Stromal cell of bone marrow (primary cell): ENCODE results near the gene CMIP.

Source experiments
- DNase-seq: peaks from one replicate; pipeline ENCODE4 v3.0.0-alpha.2; 2012; ENCODE audit warnings: low read depth

The CMIP gene

DNA sequence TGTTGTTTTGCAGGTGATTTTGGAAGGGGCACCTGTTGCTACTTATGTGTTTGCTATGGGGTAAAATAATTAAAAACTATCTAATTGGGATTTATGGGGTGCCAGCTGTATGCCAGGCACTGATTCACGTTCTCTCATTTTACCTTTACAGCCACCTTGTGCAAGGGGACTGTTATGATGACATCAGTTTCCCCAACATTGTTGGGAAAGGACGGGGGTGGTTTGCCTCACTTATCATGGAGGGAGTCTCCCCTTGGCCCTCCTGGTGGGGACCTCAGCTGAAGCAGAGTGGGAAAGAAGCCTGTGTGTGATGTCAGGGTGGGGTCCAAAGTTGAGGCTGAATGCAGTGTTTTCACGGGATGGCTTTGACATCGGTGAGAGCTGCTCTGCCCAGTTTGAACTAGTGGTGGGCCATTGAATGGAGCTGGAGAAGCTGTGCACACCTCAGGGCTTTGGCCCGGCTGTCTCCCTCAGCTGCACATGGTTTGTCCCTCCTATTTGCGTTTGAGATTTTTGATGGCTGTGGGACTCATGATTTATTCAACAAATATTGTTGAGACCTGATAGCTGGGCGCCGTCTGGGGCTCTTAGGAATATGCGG is 36.1 kb downstream of the CMIP start:
- no peak for DNase-seq

DNA sequence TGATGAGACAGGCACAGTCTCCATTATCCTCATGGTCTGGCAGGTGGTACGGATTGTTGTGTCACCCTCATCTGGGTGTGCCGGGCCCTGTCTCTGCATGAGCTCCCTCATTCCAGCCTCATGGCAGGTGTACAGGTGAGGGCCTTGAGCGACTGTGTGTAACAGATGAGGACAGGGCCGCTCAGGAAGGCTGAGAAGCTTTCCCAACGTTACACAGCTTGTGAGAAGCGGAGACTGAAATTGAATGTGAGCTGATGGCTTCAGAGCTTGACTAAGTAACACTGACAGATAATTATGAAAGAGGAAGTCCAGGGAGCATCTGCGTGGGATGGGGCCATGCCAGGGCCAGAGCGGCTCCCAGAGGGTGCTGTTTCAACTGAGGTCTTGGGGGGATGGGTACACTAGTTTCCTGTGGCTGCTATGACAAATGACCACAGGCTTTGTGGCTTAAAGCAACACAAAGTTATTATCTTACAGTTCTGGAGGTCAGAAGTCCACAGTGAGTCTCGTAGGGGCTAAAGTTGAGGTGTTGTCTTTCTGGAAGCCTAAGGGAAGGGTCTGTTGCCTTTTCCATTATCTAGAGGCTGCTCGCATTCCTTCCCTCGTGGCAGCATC is 36.7 kb downstream of the CMIP start:
- no peak for DNase-seq

DNA sequence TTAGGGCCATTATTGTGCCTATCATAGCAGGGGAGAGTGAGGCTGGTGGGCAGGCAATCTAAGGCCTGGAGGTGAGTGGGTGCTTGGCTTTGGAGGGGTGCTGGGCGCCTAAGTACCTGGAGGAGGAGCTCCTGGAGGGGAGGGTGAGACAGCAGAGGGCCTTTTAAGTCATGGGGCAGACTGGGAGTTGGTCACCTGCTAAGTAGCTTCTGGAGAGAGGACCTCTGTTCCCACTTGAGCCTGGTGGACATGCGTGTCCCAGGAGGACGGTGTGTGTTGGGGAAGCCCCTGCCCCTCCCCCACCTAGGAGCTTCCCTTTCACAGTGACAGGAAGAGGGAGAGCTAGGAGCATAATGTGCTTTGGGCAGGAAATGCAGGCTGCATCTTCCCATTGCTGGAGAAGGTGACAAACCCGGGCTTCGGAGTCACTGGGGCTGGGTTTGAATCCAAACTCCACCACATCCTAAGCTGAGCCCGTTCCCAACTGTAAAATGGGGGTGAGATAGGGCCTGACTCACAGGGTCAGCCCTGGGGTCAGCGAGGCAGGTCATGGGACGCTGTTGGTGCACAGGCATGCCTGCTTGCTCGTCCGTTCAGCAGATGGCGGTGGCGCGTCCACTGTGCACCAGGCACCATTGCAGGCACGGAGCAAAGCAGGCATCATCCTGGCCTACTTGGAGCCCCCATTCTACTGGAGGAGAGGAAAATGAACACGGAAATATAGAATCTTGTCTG is 37.9 kb downstream of the CMIP start:
- DNase-seq: no peak

DNA sequence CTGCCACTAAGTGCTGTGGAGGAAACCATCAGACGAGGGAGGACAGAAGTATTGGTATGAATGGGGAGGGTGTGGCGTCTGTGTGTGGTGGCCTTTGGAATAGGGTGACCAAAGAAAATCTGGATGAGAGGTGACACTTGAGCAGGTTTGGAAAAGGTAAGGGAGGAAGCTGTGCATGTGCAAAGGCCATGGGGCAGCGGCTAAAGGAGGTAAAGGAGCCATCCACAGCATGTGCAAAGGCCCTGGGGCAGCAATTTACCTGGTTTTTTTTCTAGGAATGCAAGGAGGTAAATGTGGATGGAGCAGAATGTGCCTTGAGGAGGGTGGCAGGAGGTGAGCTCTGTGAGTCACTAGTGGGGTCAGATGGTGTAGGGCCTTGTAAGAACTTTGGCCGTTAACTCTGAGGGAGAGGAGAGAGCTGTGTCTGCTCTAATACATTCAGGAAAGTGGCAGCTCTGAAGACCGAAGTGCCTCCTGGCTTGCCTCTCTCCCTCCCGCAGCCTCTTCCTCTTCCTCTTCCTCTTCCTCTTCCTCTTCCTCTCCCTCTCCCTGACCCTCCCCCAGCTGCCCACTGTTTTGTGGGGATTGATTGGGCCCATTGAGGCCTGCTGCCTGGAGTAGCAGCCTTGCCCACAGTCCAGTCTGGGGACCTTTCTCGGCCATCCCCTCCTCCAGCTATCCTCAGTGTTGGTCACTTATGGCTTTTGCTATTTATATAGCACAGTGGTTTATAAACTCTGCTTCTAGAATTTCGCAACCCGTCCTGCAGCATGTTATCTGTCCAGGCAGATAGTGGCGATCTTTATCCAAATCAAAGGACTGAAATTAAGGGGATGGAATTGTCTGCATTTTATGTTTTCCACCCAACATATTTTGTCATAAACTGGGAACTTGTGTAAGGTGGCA is 38.7 kb downstream of the CMIP start:
- no peak for DNase-seq

DNA sequence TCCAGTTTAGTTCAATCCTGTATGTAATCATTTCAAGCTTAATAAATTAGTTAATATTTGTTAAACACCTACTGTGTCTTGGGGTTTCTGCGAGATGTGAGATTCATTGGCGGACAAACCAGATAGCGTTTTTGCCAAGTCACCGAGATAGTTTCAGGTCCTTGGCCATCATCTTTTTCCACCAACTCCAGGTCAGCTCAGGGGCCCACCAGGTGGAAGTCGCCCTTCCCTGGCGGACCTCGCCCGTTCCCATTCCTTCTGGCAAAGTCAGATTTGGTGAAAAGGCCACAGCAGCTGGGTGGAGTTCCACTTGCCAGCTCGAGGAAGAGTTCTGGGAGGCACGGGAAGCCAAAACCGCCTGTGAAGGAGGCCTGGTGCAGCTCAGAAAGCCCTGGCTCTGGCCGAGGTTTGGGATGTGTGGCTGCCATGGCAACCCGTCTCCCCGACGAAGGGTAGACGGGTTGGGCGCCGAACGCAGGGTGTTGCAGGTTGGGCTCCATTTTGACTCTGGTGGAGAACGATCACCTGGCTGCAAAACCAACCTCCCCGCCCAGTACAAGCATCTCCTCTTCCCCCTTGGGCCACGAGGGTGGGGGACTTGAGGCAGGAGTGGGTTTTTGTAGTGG is 39.5 kb downstream of the CMIP start:
- DNase-seq: no peak

DNA sequence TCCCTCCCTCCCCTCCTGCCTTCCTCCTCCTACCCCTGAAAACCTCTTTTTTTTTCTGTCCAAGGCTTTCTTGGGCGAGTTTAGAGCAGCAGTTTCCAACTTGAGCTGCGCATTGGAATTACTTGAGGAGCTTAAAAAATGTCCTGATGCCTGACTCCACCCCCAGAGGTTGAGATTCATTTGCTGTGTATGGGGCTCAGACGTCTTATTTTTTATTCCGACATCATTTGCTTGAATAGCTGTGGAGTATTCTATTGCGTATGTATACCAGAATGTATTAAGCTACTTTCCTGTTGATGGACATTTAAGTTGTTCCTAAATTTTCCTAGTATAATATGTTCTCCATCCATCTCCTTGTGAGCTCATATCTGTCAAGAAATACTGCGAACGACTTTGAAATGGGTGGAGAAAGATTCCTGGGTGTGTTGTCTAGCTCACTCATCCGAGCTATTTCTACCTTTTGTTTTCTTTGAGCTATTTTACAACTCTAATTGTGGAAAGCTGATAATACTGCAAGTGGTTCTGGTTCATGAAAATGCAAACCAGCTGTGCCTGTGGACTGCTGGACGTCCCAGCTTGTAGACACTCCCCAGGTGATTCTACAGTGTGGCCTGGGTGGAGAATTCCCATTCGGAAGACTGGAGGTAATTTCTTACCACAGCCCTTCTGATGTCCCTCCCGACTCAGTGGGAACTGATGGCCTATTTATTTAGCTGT is 40.5 kb downstream of the CMIP start:
- DNase-seq: no peak

DNA sequence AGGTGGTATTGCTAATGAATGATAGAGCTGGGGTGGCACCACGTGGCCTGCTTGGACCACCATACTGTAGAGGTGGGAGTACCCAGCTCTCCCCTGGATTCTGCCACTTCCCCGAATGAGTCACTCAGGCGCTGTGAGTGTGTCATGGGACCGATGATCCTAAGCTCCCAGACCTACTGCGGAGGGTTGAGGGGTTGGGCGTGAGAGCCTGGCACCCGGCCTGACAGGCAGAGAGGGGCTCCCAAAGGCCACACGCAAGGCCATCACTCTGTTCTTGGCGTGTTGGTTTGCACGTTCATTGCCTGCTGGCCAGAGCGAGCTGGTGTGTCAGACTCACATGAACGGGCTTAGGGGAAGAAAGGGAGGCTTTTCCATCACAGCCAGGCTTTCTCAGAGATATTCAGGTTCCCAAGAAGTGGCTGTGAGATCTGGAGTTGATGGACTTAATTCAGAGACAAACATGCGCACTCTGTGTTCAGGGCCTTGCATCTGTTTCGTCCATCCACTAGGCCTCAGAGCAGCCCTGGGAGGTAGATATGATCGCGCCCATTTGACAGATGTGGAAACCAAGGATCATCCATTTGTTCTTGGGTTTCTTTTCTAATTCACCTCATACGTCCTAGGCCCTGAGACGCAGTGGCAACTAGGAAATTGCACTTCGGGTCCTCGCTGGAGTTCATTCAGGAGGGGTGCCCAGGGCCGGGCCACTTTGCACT is 41.4 kb downstream of the CMIP start:
- DNase-seq: no peak

DNA sequence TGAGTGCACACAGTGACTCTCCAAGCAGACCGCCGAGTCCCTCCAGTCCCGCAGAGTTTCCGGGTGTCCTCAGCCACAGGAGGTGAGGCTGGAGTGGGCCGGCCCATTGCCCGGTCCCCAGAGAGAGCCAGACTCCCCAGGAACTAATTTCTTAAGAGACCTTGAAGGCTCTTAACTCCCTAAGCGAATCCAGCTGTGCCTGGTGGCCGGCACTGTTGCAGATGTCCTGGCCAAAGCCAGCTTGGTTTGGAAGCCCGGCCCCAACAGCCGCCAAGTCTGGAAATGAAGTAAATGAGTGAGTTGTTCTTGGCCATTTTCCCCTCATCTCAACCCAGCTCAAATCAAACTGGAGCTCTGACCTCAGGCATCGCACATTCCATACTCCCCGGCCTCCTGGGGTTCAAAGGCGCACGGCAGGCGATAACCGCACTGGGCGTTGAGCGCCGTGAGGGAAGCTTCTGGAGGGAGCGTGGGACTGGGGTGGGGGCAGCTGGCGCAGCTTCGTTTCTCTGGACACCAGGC is 42.0 kb downstream of the CMIP start:
- peak; percentile 78 for DNase-seq

DNA sequence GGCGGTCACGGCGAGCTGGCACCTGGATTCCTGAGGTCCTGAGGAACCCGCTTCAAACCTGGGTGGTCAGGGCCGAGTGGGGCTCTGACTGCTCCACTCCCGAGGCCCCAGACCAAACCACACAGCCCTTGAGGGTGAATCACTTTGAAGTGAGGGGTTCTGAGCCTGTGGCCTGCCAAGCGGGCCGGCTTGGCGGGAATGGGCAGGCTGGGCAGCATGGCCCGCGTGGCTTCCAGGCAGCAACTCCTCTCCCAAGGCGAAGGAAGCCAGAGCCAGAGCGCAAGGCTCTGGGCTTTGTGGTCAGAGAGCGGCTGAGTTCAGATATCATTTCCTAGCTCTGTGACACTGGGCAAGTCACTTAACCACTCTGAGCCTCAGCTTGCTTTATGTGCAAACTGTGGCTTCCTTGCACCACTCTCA is 42.7 kb downstream of the CMIP start:
- DNase-seq: no peak

DNA sequence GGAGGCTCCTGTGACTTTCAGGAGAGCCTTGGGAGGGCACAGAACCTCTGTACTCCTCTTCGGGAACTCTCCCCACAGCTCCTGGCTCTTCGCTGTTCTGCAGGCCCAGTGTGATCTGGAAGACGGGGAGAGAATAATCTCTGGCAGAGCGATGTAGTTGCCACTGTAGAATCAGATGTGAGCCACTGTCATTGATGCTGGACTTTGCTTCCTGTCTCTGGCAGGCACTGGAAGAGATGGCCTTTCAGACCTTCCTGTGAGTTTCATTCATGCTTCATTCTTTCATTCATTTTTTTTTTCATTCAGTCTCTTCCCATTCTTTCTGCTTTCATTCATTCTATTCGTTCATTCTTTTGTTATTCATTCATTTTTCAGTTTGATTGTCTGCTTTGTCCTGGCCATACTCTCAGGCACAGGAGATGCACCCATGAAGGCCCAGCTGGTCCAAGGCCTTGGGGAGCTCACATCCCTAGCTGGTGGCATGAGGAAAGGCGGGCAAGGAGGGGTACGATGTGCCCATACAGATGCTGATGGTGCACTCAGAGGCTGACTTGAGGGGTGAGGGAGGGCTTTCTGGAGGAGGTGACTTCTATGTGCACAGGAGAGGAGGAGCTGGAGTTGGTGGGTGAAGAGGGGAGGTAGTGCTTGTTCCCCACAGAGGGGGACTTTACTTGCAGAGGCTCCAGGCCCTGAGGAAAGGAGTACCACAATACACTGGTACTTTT is 44.2 kb downstream of the CMIP start:
- DNase-seq: no peak

DNA sequence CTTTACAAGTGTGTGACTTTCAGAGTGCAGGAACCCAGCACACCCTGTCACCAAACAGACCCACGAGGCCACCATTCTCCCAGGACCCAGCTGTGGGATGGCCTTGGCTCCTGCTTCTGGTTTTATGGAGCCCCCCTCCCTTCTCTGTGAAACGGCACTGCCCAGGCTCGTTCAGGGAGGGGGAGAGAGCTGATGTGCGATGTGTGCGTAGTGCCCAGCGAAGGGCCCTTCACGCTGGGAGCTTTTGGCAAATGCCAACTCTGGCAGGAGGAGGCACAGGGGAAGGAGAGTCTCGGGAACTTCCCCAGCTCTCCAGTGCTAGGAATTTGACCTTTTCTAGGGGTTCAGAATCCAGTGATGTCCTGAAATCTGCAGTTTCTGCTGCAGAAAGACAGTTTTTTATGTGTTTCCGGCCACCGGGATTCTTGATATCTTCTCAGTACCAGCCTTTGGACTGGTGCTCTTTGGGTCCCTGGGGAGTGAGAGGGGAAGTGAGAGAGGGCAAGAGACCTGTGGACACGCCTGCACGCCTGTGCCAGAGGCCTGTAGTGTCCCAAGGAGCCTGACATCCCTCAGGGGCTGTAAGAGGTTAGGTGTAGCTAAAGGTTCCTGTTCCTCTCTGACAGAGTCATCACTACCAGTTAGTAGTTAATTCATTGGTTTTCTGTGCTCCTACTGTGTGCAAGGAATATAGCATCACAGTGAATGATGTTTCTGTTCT is 45.1 kb downstream of the CMIP start:
- no peak for DNase-seq

DNA sequence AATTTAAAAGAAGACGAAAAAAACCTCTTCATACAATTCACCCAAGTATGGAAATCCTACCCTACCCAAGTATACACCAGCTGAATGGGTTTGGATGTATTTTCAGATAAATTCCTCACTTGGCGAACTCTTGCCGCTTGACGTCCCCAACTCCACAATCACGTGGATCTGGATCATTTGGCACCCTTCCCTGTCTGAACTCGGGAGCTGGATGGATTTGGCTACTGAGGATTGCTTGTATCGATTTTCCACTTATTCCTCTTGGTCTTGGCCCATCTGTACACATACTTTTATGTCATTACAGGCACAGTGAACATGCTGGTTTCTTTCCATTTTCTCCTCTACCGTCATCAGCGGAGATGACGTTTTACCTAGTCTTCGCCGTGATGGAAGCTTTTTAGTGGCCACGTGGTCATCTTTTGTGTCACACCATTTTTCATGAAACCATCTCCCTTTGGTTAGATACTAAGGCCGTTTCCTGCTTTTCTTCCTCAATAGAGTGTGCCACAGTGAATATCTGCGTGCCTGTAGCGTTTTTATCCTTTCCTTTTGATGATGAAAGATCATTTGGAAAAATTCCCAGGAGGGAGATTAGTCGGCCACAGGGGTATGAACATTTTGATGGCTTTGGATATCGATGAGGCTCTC is 47.1 kb downstream of the CMIP start:
- no peak for DNase-seq

DNA sequence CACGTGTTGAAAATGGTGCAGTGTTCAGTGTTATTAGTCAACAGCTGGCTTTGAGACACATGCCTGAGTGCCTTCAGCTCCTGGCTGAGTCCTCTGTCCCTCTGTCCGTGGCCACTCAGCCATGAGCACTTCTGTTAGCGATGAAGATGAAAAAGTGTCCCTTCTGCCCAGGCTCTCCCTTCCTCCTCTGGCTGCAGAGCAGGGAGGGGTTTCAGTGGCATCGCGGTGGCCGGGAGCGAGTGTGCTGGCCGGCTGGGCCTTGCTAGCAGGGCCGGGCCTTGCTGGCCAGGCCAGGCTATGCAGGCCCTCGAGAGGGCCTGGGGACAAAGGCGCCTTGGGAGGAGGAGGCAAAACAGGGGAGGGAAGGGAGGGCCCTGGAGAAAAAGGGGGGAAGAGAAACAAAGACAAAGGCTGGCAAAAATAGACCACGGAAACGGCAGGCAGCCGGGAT is 47.7 kb downstream of the CMIP start:
- DNase-seq: no peak

DNA sequence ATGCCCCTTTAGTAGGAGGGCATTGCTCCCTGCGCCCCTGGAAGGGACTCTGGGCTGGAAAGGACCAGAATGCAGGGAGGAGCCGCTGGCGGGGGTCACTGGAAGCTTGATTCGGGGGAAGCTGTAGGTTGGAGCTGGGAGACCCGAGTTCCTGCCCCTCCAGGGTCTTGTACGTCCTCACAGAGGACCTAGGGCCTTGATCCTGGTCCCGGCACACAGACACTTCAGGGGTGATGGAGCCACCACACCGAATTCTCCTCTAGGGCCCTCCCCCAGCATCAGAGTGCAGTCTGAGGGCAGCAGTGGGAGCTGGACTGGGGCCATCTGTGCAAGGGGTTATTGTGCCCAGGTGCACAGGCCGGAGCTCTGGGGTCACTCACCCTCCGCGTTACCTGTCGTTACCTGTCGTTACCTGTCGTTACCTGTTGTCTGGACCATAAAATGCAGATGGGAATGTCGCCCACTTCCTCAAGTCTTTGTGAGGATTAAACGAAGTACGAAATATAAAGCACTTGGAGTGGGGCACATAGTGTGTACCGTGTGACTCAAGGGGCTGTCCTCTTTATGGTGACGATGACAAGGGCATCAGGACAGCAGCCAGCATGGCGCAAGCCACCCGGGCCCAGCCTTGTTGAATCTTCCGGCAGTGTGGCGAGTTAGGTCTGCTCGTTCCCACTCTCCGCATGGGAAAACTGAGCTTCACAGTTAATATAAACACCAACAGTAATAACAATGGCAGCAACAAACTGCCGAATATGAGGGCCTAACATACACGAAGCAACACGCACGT is 48.6 kb downstream of the CMIP start:
- DNase-seq: no peak

DNA sequence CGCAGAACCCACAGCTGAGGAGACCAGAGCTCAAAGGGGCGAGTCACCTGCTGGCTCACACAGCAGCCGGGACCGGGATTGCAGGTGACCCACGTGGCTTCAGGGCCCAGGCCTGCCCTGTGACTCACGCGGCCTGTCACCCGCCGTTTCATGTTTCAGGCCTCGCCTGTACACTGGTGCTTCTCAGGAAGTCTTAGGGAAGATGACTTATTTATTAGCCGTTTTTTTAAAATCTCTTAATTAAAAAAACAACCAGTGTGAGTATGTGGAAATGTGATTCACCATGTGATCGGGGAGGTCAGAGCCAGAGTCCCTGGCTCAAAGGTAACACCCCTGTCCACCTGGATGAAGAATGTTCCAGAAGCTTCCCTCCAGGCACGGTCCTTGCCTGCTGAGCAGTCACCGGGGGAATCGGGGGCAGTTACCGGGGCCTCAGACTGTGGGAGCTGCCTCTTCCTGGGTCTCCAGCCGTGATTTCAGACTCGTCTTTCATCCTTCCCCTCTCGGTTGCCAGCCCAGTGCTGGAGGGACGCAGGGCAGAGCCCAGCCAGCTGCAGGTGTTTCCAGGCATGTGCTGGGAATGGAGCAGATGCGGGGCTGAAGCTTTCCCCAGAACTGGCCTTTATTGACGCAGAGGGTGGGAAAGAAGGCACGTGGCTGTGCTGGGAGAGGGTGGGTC is 49.3 kb downstream of the CMIP start:
- no peak for DNase-seq

DNA sequence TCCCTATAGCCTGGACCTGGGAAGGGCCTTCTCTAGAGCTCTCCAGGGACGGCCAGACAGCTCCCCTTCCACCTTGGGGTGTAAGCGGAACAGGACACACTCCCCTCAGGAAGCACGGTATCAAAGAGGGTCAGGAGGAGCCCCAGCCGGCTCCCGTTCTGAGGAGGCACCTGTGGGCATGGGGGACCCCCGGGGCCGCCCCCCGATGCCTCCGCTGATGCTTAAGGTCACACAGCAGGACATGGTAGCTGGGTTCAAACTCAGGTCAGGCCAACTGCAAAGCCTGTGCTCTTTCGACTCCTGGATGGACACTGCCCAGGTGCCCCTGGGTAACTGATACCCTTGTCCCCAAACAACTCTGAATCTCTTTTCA is 49.8 kb downstream of the CMIP start:
- DNase-seq: no peak

DNA sequence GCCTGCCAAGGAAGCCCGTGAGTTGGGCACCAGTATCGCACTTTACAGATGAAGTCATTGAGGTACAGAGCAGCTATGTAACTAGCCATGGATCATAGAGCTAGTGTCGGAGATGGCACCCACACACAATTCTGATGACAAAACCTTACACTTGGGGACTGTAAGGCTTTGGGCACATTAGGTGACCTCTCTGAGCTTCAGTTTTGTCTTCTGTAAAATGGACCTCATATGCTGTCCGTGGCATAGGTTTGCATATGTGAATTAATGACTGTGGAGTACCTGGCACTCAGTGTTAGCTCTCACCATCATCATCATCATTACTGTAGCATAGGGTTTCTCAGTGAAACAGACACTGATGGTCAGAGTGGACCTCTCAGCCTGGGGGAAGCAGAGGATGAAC is 50.3 kb downstream of the CMIP start:
- DNase-seq: no peak
